ENCODE results near the gene VAX1.
"Not testable (repeated sequence)": the region's sequence is repeated elsewhere in the genome, so short reads cannot be mapped to it uniquely, and the experiment has no call there.

Gene VAX1

DNA sequence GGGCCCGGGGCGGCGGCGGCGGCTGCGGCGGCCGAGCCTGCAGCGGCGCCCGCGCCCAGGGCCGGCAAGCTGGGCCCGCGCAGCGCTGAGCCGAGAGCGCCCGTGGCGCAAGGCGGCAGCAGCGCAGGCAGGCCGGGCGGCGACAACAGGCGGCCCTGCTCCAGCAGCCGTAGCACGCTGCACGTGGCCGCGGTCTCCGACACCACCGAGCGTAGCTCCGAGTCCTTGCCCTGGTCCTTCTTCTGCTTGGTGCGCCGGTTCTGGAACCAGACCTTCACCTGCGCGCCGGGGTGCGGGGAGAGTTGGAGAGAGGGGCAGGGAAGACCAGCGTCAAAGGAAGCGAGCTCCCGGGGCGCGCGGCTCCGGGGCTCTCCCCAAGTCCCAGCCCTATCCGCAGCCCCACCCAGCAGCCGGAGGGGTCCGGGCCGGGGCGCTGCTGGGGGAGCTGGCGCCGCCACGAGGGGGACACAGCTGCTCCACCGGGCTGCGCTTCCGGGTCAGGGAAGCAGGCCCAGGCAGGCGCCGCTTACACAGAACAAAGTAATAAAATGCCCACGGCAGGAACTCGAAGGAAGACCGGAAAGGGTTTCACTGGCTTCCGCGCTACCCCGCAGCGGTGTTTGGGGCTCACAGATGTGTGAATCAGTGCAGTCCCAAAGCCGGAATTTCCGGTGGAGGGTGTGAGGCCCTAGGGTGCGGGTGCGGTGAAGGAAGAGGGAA lies 3.6 kb downstream of the VAX1 start:
- DNase-seq: no peak

DNA sequence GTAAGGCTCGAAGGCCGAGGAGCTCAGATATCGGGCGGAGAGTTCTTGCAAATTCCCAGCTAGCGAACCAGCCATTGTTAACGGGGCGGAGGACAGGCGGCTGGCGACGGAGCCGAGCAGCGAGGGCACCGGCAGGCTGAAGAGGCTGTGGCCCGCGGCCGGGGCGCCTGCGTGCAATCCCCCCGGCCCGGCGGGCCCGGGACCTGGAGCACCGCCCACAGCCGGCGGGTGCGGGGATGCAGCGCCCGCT lies 4.1 kb downstream of the VAX1 start:
- no peak for DNase-seq

DNA sequence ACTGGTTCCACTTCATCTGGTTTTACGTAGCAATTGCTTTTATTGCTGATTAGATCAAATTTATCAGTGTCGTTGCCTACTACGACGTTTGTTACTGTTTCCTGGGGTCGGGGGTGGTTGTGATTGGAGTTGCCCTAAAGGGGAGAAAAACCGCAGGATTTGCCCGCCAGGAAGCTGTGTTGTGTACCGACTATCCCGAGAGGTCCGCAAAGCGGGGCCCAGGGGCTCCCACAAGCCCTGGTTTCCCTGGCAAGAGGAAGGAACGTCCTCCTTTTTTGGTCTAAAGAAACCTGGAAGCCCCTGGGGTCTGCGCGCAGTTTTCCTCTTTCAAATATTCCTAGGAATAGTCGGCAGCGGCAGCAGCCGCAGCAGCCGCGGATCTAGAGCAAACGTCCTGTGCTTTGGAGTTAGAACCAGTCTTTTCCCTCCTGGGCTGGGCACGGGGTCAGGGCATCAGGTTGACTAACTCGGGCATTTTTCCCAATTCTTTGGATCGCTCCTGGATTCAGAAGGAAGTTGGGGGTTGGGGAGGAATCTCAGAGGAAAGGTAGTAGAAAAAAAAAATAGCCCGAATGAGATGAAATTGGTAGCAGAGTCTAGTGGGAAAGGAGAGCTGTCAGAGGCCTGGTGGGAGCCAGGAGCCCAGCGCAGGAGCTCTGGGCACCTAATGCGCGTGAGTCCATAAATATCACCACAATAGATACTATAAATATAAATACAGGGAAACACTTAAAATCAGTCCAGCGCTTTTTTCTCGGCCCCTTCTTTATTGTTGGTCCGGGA lies 4.6 kb downstream of the VAX1 start:
- no peak for DNase-seq

DNA sequence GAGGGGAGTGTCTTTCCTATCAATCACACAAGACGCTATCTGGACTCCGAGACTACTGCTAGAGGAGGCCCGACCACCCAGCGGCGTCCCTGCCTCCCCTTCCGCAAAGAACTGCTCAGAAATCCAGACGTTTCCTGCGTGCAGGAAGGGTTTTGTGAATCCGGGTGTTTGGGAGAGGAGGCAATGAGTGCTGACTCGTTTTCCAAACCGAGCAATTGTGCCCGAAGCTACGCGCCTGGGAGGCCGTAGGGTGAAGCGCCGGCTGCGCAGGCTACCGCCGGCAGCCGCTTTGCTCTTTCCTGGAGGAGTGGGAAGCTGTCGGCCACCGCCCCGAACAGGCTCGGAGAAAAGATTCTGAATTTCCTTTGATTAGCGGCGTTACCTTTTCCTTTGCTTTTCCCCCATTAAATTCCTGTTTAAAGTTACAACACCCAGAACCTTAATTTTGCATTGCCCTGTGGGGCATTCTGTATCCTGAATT lies 5.3 kb downstream of the VAX1 start:
- DNase-seq: no peak

DNA sequence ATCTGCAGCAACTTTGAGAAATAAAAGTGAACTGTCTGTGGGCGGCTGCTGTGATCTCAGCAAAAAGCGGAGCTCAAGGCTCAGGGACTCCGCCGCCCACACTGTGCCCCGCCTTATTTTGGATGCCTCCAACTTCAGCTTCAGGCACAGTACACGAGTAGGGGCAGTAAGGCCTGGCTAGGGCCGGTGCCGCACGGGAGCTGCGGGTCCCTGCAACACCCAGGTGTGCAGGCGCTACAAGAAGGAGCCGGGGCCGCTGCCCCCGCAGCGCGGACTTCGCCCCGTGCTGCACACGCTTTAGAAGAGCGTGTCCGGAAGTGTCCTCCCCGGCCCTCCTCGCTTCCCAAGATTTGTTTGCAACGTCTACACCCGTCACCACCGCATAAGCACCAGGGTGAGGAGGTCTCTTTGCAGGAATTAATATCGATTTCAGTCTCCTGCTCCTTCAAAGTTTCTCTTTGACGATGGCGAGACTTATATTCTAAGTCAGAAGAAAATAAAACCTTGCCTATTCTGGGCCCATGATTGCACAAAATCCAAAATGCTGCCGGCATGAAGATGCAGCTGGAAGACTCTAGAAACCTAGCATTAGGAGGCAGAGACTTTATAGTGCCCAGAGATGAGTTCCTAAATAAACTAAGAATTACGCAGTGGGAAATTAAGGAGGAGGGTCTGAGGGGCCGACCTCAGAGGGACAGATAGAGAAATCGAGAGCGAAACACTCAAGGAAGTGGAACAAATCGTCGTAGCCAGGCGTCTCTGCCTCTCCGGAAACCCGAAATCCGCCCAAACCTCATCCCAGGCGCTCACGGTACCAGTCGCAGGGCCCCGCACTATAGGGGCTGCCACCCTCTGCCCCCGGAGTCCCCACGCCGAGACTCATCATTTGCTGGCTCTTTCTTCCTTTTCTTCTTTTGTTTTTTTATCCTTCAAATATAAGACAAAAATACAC lies 6.4 kb downstream of the VAX1 start:
- DNase-seq: no peak

DNA sequence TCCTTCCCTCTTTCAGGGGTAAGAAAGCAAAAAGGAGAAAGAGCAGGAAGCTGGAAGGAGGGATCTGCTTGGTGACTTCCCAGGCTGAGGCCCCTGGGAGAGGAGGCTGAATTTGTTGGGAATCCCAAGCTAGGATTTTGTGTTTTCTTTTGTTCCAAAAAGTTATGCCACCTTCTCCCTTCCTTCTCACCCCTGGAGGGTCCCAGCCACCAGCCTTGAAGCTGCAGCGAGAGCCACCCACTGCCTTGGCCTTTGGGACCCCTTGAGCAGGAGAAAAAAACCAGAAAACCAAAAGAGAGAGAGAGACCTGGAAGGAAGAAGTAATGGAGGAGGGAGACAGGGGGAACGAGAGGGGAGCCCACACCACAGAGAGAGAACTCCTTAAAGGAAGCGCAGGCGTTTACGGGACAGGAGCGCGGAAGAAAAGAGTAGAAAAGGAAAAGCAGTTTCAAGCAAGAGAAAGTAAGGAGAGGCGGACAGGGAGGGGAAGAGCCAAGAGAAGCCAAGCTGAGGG lies 7.2 kb downstream of the VAX1 start:
- DNase-seq: no peak

DNA sequence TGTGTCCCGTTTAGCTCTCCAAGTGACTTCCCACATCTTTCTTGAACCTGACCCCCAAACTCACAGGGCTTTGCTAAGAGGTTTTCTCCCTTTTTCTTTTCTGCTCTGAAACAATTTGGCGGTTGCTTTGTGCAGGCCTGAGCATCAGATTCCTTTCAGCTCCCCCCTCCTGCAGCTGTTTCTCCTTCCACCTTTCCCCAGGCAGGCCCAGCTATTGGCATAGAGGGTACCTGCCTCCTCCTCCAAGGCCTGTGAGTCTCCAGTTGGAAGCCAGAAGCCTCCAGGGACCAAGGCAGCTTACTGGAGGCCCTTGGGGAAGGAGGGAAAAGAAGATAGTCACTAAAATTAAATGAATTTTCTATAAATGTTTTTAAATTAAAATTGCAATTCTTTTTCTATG lies 7.7 kb downstream of the VAX1 start:
- no peak for DNase-seq

DNA sequence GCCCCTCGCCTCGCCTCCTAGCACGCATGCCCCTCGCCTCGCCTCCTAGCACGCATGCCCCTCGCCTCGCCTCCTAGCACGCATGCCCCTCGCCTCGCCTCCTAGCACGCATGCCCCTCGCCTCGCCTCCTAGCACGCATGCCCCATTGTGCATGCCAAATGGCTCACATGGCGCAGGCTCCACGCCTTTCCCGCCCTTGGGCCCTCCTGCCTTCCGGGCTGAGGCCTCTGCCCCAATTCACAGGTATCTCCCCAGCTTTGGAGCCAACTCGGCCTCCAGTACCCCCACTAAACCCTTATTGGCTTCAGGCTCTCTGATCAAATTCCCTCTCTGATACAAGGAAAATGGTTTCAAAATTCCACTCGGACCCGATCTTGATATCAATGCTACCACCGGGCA lies 11.4 kb downstream of the VAX1 start:
- not testable (repeated sequence) for DNase-seq

DNA sequence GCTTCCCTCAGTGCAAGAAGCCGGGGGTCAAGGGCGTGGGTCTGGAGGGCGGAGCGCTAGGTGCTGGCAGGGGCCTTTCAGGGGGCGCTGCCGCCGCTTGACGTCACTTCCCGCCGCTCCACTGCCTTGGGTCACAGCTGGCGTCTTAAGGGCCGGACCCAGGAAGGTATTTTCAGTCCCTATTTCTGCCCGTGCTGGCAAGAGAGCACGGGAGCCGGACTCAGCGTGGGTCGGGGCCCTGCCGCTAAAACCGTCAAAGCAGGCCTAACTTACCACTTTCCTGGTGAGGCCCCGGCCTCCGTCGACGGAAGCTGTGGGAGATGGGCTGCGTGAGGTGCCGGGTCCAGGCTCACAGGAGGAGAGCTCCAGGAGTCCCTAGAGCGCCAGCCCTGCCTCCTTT lies 12.0 kb downstream of the VAX1 start:
- no peak for DNase-seq

DNA sequence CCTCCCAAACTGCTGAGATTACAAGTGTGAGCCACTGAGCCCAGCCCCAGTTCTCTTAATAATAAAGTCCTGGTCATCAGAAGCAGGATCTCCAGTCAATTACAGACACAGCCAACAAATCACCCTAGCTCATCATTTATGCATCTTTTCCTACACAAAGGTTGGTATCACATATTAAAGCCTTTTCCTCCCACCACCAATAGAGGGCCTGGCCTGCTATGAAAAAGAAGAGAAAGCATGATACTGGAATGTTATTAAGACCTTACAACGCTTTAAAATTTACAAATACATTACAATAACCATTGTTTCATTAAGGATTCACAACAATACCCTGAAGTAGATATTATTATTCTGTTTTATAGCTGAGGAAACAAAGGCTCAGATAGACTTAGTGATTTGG lies 25.9 kb downstream of the VAX1 start:
- no peak for DNase-seq

DNA sequence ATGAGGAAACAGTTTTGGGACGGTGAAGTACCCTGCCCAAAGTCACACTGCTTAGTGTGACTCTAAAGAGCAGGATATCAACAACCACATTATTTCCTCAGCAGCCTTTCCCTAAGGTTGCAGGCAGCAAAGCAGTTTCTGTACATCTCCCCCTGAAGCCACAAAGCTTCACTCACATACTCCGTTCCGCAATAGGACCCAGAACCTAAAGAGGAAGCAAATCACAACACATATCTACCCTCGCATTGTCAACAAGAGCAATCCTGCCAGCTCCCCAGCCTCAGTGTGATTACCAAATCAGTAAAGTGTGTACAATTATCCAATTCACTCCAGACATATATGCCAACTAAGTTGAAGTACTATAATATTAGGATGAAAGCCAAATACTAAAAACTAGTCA lies 30.8 kb downstream of the VAX1 start:
- no peak for DNase-seq

DNA sequence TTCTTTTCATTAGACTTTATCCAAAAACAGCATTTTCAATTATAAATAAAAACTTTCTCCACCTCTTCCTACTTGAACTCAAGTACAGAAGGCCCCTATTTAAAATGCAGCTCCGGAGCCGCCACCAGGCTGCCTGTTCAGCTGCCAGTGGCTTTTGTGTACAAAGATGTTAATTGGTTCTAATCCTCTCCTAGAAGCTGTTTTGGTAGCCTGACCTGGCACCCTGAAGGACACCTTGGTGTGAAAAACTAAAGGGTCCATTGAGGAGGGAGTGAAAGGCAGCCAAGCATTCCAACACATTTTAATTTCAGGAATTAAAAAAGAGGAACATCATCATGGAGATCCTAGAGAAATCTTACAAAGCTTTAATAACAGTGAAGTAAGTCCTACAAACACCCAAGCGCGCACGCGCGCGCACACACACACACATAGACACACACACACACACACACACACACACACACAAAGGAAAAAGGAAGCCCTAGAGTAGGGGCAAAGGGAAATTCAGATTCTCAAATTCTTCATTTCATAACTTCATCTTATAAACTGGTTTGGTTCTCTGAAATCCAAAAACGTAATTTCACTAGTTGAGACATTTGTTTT lies 41.4 kb downstream of the VAX1 start:
- no peak for DNase-seq

DNA sequence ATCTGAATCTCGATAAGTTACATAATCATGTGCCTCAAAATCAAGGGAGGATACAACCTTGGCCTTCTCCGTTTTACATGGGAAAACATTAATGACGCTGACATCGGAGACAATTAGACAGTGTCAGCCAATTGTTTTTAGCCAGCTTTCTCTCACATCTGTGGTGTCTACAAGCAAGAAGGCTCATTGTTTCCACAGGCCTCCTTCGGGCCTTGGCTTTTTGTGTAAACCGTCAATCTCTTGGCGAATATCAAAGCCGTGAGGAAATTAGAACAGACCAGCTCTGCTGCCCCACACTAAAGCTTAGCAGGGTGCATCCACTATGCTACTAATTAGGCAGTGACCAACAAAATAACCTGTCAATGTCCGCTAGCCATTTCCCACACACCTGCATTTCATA lies 43.2 kb downstream of the VAX1 start:
- DNase-seq: no peak

DNA sequence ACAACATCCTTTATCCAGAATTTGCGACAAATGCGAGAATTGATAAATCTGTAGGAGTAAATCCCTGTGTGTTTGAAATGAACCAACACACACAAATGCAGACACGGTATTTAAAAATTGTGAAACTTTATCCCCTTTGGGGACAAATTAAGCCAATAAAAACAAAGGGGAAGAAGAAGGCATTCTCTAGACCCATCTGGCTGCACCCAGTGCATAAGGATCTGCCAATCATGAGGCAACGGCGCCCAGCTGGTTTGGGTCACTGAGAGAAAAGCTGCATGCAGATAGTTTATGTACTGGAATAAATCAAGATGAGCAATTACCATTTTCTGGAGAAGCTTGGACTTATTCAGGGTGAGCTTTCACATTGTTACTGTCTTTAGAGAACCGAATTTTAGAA lies 45.7 kb downstream of the VAX1 start:
- no peak for DNase-seq

DNA sequence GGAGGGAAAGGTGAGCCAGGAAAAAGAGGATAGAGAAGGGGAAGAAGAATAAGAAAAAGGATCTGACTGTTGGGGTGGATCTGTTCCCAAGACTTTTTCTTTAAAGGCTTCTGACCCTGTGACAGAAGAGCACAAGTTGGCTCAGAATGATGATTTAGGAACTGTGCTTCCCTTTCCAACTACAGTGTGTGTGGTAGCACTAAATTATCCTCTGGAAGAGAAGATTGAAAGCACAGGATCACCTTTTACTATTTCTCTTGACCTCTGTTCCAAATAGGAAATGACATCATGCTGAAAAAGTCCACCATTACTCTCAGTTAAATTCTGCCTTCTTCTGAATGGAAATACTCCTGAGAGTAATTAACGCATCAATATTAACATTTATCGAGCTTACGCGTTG lies 47.2 kb downstream of the VAX1 start:
- DNase-seq: no peak

DNA sequence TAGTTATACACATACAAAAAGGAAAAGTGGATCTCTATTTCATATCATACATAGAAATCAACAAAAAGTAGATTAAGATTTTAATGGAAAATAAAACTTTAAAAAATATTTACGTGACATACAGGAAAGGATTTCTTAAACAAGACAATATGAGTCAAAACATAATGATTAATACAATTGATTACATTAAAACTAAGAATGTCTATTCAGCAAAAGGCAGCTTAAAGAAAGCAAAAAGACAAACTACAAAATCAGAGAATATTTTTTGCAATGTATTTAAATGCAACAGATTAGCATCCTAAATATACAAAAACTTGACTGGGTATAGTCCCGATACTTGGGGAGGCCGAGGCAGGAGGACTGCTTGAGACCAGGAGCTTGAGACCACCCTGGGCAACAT lies 50.5 kb downstream of the VAX1 start:
- DNase-seq: no peak

DNA sequence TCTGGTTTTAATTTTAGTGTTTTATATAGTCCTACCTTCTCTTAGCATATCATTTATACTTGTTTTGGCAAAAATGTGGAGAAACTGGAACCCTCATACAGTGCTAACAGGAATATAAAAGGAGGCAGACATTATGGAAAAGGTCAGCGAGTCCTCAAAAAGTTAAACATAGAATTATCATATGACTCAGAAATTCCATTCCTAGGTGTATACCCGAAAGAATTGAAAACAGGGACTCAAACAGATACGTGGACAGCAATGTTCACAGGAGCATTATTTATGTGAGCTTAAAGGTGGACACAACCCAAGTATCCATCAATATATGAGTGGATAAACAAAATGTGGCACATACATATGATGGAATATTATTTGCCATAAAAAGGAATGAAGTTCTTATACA lies 51.5 kb downstream of the VAX1 start:
- no peak for DNase-seq

DNA sequence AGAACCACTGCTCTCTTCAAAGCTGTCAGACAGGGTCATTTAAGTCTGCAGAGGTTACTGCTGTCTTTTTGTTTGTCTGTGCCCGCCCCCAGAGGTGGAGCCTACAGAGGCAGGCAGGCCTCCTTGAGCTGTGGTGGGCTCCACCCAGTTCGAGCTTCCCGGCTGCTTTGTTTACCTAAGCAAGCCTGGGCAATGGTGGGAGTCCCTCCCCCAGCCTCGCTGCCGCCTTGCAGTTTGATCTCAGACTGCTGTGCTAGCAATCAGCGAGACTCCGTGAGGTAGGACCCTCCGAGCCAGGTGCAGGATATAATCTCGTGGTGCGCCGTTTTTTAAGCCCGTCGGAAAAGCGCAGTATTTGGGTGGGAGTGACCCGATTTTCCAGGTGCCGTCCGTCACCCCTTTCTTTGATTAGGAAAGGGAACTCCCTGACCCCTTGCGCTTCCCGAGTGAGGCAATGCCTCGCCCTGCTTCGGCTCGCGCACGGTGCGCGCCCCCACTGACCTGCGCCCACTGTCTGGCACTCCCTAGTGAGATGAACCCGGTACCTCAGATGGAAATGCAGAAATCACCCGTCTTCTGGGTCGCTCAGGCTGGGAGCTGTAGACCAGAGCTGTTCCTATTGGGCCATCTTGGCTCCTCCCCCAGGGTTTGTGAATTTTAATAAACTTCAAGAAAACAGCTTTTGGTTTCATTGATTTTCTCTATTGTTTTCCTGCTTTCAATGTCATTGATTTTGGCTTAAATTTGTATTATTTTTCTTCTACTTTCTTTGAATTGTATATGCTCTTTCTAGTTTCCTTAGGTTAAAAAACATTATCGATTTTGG lies 53.4 kb downstream of the VAX1 start:
- DNase-seq: not testable (repeated sequence)

Data from NK-92 treated with Interleukin-12 subunit alpha and Interleukin-12 subunit beta, amount 100 ng/mL, for 24 hours (cell line).